GM21447 (cell line): ENCODE measurements around the gene ZNF101.
A peak's percentile ranks its signal among the peaks of the same experiment; 100 is the strongest.

Source experiments
- ATAC-seq: cut with Tn5 transposase; IDR thresholded peaks from one replicate; pipeline ENCODE4 v1.9.1; 2021; ENCODE audit not compliant: unreplicated experiment

ZNF101 gene

GRCh38 chr19:19668230-19669012 lies at the start of gene ZNF101:
Gene ZNF101, plus strand, starts transcription at chr19:19668839. Its CDS starts 125 bp downstream, at chr19:19668964.
- peak; percentile 71 for ATAC-seq

DNA sequence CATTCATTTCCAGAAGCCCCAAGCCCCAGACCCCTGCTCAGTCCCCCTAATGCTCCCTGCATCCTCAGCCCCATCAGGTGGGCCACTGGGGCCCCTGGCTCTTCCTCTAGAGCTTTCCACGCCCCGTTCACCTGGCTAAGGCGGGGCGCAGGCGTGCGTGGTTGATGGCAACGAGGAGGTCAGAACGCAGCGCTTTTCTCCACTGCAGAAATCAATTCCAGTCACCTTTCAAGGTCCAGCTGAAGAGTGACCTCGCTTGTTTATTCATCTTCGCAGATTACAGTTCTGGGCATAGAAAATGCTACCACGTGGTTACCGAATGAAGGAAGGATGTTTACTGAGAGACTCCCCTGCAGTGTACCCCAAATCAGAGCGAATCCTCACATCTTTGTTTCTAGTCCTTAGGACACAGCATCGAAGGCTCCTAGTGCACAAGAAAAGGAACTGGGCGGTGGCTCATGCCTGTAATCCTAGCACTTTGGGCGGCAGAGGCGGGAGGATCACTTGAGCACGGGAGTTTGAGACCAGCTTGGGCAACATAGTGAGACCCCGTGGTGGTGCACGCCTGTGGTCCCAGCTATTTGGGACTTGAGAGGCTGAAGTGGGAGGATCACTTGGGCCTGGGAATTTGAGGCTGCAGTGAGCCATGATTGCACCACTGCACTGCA lies 49.3 kb upstream of the ZNF101 start:
- ATAC-seq: no peak

GRCh38 chr19:19619849-19620210 lies 48.8 kb upstream of the ZNF101 start:
- no peak for ATAC-seq

- no peak for ATAC-seq
Observed at GRCh38 chr19:19623383-19623782, 45.3 kb upstream of the ZNF101 start.

- ATAC-seq: no peak
Observed at GRCh38 chr19:19624032-19624570, 44.5 kb upstream of the ZNF101 start.

GRCh38 chr19:19626516-19627472 lies 41.8 kb upstream of the ZNF101 start:
- no peak for ATAC-seq

DNA sequence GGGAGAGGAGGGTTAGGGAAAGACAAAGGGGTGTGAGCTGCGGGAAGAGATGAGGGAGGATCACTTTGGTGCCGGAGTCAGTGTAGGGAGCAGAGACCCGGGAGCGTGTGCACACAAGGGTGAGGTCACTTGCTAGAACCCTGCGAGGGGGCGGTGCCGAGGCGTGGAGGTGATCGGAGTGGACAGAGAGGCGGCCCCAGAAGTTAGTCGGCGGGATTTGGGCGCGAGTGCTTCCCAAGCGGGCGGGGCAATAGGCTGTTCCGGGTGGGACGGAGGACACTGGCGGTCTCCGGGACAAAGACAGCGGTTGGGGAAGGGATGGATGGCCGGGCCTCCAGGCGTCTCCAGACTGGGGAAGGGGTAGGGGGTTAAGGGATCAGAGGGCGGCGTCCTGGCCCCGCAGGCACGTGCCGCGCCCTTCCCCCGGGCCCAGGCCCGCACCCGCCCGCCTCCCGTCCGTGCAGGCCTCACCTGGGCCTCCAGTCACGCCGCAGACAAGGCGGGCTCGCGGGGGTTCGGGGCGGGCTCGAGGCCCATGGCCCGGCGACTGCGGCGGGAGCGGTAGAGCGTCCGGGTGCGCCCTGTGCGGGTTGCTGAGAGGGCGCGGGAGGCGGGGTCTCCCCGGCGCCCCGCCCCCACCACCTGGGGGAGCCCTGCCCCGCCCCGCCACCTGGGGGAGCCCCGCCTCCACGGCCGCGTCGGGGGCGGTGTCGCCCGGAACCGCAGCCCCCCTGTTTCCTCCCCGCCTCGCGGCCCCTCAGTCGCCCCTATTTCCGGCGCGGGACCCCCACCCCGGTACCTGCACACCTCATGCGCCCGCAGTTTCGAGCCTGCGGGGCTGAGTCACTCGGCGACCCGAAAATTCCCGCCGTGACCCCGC lies 40.8 kb upstream of the ZNF101 start, which contains the start of gene LPAR2:
LPAR2 (minus strand) TSS at position 600 of the 880 bp plus-strand sequence. CDS start 945 bp downstream, outside the sequence.
- ATAC-seq: peak; percentile 52

DNA sequence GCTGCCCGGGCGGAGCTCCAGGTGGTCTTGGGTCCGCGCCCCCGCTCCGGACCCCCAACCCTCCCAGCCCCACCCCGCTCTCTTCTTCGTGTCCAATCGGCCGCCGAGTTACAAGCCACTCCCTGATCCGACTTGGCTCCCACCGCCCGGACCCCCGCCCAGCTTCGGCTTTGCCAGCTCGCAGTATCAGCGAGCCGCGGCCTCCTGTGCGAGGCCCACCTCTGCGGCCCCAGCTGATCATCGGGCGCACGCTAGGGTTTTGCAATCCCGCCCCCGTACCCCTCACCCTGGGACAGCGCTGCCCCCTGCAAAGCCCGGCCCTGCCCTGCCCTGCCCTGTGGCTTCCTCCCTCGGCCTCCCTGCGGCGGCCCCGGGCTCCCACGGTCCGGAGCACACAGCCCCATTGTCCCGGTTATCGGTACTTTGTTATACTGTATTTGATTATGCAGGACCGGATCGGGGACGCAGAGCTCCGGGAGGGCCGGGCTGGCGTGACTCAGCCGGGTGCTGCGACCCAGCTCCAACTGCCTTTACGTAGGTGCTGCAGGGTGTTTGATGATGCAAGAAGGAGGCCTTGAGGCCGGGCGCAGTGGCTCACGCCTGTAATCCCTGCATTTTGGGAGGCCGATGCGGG lies 40.0 kb upstream of the ZNF101 start:
- peak; percentile 11 for ATAC-seq

DNA sequence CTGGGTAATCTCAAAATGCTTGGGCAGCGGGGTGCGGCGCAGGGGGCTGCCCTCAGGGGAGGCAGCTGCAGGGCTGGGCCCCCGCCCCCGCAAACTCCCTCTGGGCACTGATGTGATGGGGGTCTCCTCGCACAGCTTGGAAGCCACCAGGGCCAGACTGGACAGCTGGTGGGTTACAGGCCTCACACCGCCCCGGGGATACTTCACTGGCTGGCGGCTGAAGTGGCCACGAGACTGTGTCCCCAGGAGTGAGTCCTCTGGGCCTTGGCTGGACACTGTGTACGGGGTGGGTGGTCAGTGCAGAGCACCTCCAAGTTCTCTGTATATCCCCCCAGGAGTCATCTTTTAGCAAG lies 38.6 kb upstream of the ZNF101 start:
- no peak for ATAC-seq

DNA sequence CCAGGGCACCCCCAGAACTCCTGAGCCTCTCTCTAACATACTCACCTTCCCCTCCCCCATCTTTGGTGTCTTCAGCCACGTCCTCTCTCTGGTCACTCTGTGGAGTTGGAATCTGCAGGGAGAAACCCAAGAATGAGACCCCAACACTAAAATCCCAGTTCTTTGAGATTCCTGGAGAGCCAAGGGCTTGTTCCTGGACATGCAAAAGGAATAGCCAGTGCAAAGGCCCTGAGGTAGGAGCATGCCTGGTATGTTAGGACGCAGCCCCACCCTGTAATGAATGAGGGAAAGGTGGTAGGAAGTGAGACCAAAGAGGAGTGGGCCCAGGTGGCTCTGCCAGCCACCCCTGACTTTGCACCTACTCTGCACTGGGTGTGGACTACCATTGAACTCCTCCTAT lies 38.2 kb upstream of the ZNF101 start:
- ATAC-seq: no peak

GRCh38 chr19:19631346-19631745 lies 37.3 kb upstream of the ZNF101 start:
- ATAC-seq: no peak

- ATAC-seq: no peak
Observed at GRCh38 chr19:19632661-19633060, 36.0 kb upstream of the ZNF101 start.

DNA sequence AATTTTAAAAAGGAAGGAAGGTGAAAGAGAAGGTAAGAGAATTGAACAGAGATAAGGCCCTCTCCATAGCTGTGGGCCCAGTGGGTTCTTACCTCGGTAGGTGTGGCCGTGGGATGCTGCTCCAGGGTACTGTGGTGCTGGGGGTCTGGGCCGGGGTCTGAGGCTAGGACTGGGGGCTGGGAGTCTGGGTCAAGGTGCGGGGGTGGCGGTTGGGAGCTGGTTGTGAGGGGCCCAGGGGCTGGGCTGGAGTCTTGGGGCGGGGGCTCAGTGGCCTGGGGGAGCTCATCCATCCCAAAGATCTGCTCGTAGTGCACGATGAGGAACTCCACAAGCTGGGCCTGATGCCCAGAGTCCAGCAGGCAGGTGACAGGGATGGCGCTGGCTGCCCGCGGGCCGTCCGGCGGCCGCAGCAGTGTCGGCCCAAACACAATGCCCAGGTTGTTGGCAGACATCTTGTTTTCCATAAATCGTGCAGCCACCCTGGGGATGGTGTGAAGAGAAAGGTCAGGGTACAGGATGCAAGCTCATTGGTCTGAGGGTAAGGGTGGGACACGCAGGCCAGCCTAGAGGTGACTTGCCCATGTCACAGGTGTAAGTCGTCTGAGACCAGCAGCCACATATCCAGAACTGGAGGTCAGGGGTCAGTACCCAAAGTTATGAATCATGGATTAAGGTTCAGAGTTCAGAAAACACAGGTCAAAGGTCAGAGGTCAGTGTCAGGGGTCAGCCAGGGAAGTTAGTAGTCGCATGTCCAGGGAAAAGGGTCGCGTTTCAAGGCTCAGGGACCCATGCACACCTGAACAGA lies 34.7 kb upstream of the ZNF101 start:
- ATAC-seq: no peak

DNA sequence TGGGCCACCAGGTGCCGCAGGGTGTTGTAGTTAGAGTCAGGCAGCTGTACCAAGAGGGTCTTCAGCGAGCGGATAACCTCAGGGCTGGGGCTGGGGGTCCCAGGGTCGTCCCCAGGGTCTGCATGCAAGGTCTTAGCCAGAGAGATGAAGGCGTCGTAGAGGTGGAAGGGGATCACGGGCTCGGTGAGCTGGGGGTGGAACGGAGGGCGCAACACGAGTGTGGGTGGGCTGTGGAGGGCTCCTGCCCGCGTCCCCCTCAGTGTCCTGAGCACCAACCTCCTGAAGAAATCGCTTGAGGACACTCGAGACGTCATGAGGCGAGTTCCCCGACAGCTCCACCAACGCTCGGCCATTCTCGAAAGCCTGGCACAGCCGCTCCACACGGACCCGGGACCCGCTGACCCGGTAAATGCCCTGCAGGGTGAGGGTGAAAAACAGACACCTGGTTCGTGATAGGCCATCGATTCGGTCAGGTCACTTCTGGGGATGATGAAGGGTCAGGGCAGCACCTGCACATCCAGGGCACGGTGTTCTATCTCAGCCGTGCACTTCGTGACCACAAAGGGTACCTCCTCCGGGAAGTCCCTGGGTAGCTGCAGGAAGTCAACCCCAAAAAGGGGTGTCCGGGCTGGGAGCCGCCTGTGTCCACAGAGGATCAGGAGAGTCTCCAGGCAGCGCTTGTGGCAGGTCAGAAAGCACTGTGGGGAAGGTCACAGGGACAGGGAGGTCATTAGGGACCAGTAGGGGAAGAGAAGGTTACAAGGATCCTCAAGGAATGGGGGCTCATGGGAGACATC lies 33.9 kb upstream of the ZNF101 start:
- ATAC-seq: no peak

DNA sequence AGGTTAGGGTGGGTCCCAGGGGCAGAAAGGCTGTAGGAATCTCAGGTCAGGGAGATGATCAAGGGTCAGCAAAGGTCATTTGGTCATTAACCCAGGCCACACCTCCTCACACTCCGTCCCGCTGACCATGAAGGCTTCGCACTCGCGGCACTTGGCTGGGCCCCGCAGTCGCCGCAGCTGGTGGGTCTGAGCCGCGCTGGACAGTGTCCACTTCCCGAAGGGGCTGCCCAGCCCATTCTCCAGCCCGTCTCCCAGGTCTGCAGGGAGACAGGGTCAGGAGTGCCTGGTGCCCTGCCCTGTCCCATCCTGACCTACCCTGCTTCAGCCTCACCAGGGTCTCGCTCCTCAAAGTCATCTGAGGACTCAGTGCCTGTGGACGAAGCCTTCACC lies 33.3 kb upstream of the ZNF101 start:
- no peak for ATAC-seq

- no peak for ATAC-seq
Observed at GRCh38 chr19:19636573-19637185, 32.0 kb upstream of the ZNF101 start.

DNA sequence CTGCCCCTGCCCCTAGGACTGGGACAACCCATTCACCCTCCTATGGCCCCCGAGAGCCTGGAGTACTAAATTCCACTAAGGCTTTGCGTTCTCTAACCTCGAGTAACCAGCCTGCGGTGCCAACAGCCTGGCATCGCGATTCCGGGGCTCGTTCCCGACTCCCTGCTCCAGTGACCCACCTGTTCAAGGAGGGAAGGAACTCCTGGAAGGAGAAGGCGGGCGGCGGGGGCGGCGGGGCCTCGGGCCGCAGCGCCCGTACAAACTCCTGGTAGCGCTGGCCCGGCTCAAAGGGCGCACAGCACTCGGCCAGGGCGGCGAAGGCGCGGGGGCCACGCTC lies 31.5 kb upstream of the ZNF101 start:
- no peak for ATAC-seq
